HepG2 (cell line): Measurements from ENCODE around the gene COL5A1. TPM values are rescaled to one million over a fixed set of nuclear protein-coding genes. Genes with fewer than 3 reads are reported as not detected.

Experiments used
- ATAC-seq: fragments of 200-7000 bp; cut with Tn5 transposase; 3 replicates; pipeline ENCODE4 v1.9.1; 2020; ENCODE audit warnings: mild to moderate bottlenecking, moderate library complexity
- BruUV-seq: library from RNA; stranded (reverse); fragments of 400-500 nt; replicated peaks from 2 replicates; lab custom pipeline; 2021; lab: Mats Ljungman, UMichigan
- CTCF ChIA-PET: fragments of 300-600 bp; formaldehyde crosslinking; extraction: SDS; loops from one replicate; lab custom pipeline; 2021; ENCODE audit warnings: low total read pairs, inconsistent platforms, low intra/inter-chr PET ratio; lab: Yijun Ruan, JAX
- POLR2A ChIA-PET: fragments of 350-600 bp; sonication (Branson Sonifier 250); formaldehyde crosslinking; loops from one replicate; lab custom pipeline; 2020; ENCODE audit warnings: antibody characterized with exemption, inconsistent platforms; lab: Yijun Ruan, JAX
- DNase-seq: peaks from one replicate; pipeline ENCODE4 v3.0.0-alpha.2; 2015; ENCODE audit warnings: low spot score
- FAIRE-seq: peaks from 3 replicates; lab custom pipeline; 2011; peaks lifted over from hg19 to GRCh38; lab: Jason Lieb, UNC
- H2AFZ ChIP-seq: one replicate; pipeline ENCODE4 v1.6.1; 2011; ENCODE audit warnings: low read length, inconsistent platforms
- H3K27ac ChIP-seq: fragments of 300-600 bp; 3 replicates; pipeline ENCODE4 v1.8.0; 2011; ENCODE audit warnings: mixed run types, mild to moderate bottlenecking, mixed read lengths, low read length, inconsistent platforms; ENCODE audit not compliant: insufficient read depth; ENCODE audit errors: extremely low read length
- H3K27me3 ChIP-seq, 2 experiments: fragments of 200-600 bp in 1 of 2; 2 replicates in 1 of 2; 3 replicates in 1 of 2; pipeline versions ENCODE4 v1.6.0 to v1.8.0; 2011; ENCODE audit warnings: low read length in 2 of 2, mild to moderate bottlenecking in 2 of 2, moderate library complexity in 2 of 2, inconsistent platforms in 1 of 2; ENCODE audit not compliant: insufficient read depth in 2 of 2, control insufficient read depth in 1 of 2
- H3K36me3 ChIP-seq, 2 experiments: fragments of 200-600 bp in 1 of 2; replicated peaks in 1 of 2; 2 replicates in 1 of 2; 3 replicates in 1 of 2; pipeline versions ENCODE4 v1.5.1 to v1.8.0; 2011; ENCODE audit warnings: low read length in 2 of 2, inconsistent platforms in 1 of 2; ENCODE audit not compliant: insufficient read depth in 2 of 2, control insufficient read depth in 1 of 2
- H3K4me1 ChIP-seq: 2 replicates; pipeline ENCODE4 v1.5.1; 2012; ENCODE audit warnings: low read length, inconsistent platforms; ENCODE audit not compliant: insufficient read depth
- H3K4me2 ChIP-seq: 2 replicates; pipeline ENCODE4 v1.6.0; 2011; ENCODE audit warnings: low read depth, low read length, inconsistent platforms
- H3K4me3 ChIP-seq, 3 experiments: fragments of 200-600 bp in 1 of 3; sonication (generic), shearing (Covaris generic) in 1 of 3; replicated peaks in 1 of 3; 2 replicates each; pipeline ENCODE4 v1.5.1; 2011 to 2016; ENCODE audit warnings: low read length in 3 of 3, inconsistent platforms in 2 of 3, low read depth in 2 of 3, mild to moderate bottlenecking in 2 of 3, control low read depth in 1 of 3, mixed read lengths in 1 of 3; ENCODE audit not compliant: insufficient read depth in 1 of 3
- H3K79me2 ChIP-seq: one replicate; pipeline ENCODE4 v1.6.1; 2011; ENCODE audit warnings: low read length, inconsistent platforms; ENCODE audit not compliant: insufficient read depth
- H3K9ac ChIP-seq: 2 replicates; pipeline ENCODE4 v1.6.0; 2011; ENCODE audit warnings: mild to moderate bottlenecking, low read depth, low read length, inconsistent platforms; ENCODE audit not compliant: insufficient read depth
- H3K9me3 ChIP-seq: 2 replicates; pipeline ENCODE4 v1.5.1; 2012; ENCODE audit warnings: mild to moderate bottlenecking, low read length
- H4K20me1 ChIP-seq: 2 replicates; pipeline ENCODE4 v1.6.0; 2011; ENCODE audit warnings: inconsistent platforms, mild to moderate bottlenecking, low read length, moderate library complexity; ENCODE audit not compliant: insufficient read depth
- ARNT2 ChIP-seq: sonication (generic); formaldehyde crosslinking; IDR thresholded peaks from 2 replicates; pipeline ENCODE4 v1.8.0; 2022; ENCODE audit warnings: mild to moderate bottlenecking, low read depth, missing genetic modification reagents, moderate library complexity
- CENPBD1 ChIP-seq: sonication (generic); formaldehyde crosslinking; IDR thresholded peaks from 2 replicates; pipeline ENCODE4 v1.8.0; 2022; ENCODE audit warnings: missing genetic modification reagents, low read depth, mild to moderate bottlenecking, borderline replicate concordance
- CHCHD3 ChIP-seq: sonication (generic); formaldehyde crosslinking; IDR thresholded peaks from 2 replicates; pipeline ENCODE4 v1.8.0; 2022; ENCODE audit warnings: mild to moderate bottlenecking, missing genetic modification reagents, moderate library complexity
- GMEB2 ChIP-seq: IDR thresholded peaks from 2 replicates; pipeline ENCODE4 v1.6.1; 2016; ENCODE audit warnings: missing biosample characterization, missing genetic modification reagents, low read depth
- HBP1 ChIP-seq: IDR thresholded peaks from 2 replicates; pipeline ENCODE4 v1.6.1; 2016; ENCODE audit warnings: low read depth, control low read depth
- HES4 ChIP-seq: sonication (generic); formaldehyde crosslinking; IDR thresholded peaks from 2 replicates; pipeline ENCODE4 v1.9.0; 2021; ENCODE audit warnings: mild to moderate bottlenecking, missing genetic modification reagents, borderline replicate concordance
- KAT7 ChIP-seq: IDR thresholded peaks from 2 replicates; pipeline ENCODE4 v1.6.1; 2018; ENCODE audit warnings: borderline replicate concordance, missing compliant biosample characterization
- LBX2 ChIP-seq: sonication (generic); formaldehyde crosslinking; IDR thresholded peaks from 2 replicates; pipeline ENCODE4 v1.5.0; 2020; ENCODE audit warnings: missing genetic modification reagents, mild to moderate bottlenecking, borderline replicate concordance
- MBNL3 ChIP-seq: fragments of 250-450 bp; sonication (Bioruptor Pico); conservative IDR thresholded peaks from 2 replicates; pipeline ENCODE4 v1.8.0; 2022; ENCODE audit warnings: mild to moderate bottlenecking, inconsistent platforms
- PTBP1 ChIP-seq: fragments of 200-400 bp; formaldehyde crosslinking; IDR thresholded peaks from 2 replicates; pipeline ENCODE4 v1.6.1; 2018; ENCODE audit warnings: low read length, low read depth; ENCODE audit not compliant: poor library complexity, severe bottlenecking
- RFX3 ChIP-seq: IDR thresholded peaks from 2 replicates; pipeline ENCODE4 v1.6.1; 2016; ENCODE audit warnings: missing biosample characterization, missing genetic modification reagents
- ZFP1 ChIP-seq: IDR thresholded peaks from 2 replicates; pipeline ENCODE4 v1.6.1; 2016
- ZMYM4 ChIP-seq: sonication (generic); formaldehyde crosslinking; IDR thresholded peaks from 2 replicates; pipeline ENCODE4 v1.8.1; 2023; ENCODE audit warnings: mild to moderate bottlenecking, missing genetic modification reagents
- ZNF234 ChIP-seq: sonication (generic); formaldehyde crosslinking; conservative IDR thresholded peaks from 2 replicates; pipeline ENCODE4 v1.5.1; 2020; ENCODE audit warnings: mild to moderate bottlenecking, missing genetic modification reagents
- ZNF616 ChIP-seq: sonication (generic); formaldehyde crosslinking; IDR thresholded peaks from 2 replicates; pipeline ENCODE4 v1.5.0; 2020; ENCODE audit warnings: low read depth, mild to moderate bottlenecking, missing genetic modification reagents
- WGBS: methylation state at CpG from one replicate; pipeline ENCODE4 v1.1.6; 2017; ENCODE audit warnings: low lambda C conversion rate; 5-methylcytosine and 5-hydroxymethylcytosine counted together
- in situ Hi-C: cut with HindIII; loops from 2 replicates; pipeline ENCODE4 v1.10.0; 2017; ENCODE audit warnings: low pct_unique_long_range_greater_than_20kb; ENCODE audit not compliant: extremely low pct_ligation_motif_present
- intact Hi-C: fragments of 100-400 bp; cut with micrococcal nuclease; formaldehyde crosslinking; loops from one replicate; pipeline ENCODE4 v1.10.0; 2022; ENCODE audit not compliant: unreplicated experiment
- polyA plus RNA-seq, 8 experiments: library from polyadenylated mRNA; depleted of rRNA in 3 of 8; stranded (reverse) in 7 of 8; unstranded in 1 of 8; fragments of >200 nt; fragmentation: Illumina TruSeq in 4 of 8; extraction: Trizol in 4 of 8; gene quantifications; 2 replicates each; pipeline versions ENCODE4 v1.2.1 to v1.2.3, GENCODE V29; 2011 to 2016; ENCODE audit warnings: low read depth in 4 of 8, missing spikeins in 1 of 8, mixed read lengths in 1 of 8; ENCODE audit not compliant: insufficient read depth in 1 of 8
- total RNA-seq, 5 experiments: library from RNA; depleted of rRNA; stranded (reverse); fragments of >200 nt; fragmentation: Illumina TruSeq; extraction: Trizol; gene quantifications; 2 replicates each; pipeline ENCODE4 v1.2.3, GENCODE V29; 2016; ENCODE audit warnings: low read depth in 1 of 5

Gene COL5A1
- total and polyA plus RNA-seq, 2 of the 13 experiments (the other 11 are each of a cell fraction or from before 2014, with no cell fraction given), result not detected

GRCh38 chr9:134601764-134602163 is 39.8 kb upstream of the COL5A1 start:
- Histone ChIP-seq H3K9me3 (no peaks in the 10 kb centered on the region), H3K27me3 (peaks cover 3 to 61% of the 10 kb centered on the region in 2 experiments; a peak in 3 of 5 replicates), H3K4me3 (no peak overlapping the region), H3K4me2 (no peak overlapping the region), H3K27ac (no peak overlapping the region), H2AFZ (no peak overlapping the region), H3K4me1 (no peaks in the 10 kb centered on the region), H3K9ac (no peak overlapping the region), H3K79me2 (no peaks in the 10 kb centered on the region), H4K20me1 (0 out of 2 replicates have a peak, but pooled peaks cover 2% of the 10 kb centered on the region), H3K36me3 (no peaks in the 10 kb centered on the region)
- no TSS peak for BruUV-seq
- CTCF ChIA-PET, result no interaction called here
- ATAC-seq, result no peak
- in situ Hi-C loops (no loop called here), intact Hi-C loops (no loop called here)
- POLR2A ChIA-PET, result no interaction called here
- TF ChIP-seq MBNL3 (CRISPR knock-in tag) (no peak), ZFP1 (CRISPR knock-in tag) (no peak), PTBP1 (no peak), ZNF616 (CRISPR knock-in tag) (no peak), RFX3 (no peak), HES4 (CRISPR knock-in tag) (no peak), ZMYM4 (no peak), CHCHD3 (no peak)
- DNase-seq, result no peak
- no peak for FAIRE-seq
- WGBS, result 63% methylated on average over 6 of the region's 7 CpGs

- FAIRE-seq (no peak), ATAC-seq (no peak), DNase-seq (peak; percentile 42)
- H3K9me3 ChIP-seq, result no peaks in the 10 kb centered on the region
- no peak overlapping the region for H2AFZ ChIP-seq
- in situ Hi-C loops, result no loop called here
- no TSS peak for BruUV-seq
- ChIA-PET POLR2A (no interaction called here), CTCF (no interaction called here)
- WGBS, result 32% methylated on average over 21 of the region's 31 CpGs
- intact Hi-C loops, result no loop called here
- H3K9ac ChIP-seq, result no peak overlapping the region
- 0 out of 2 replicates have a peak, but pooled peaks cover 2% of the 10 kb centered on the region for H4K20me1 ChIP-seq
- no peaks in the 10 kb centered on the region for H3K79me2 ChIP-seq
- no peak overlapping the region for H3K4me2 ChIP-seq
- H3K27ac ChIP-seq, result no peak overlapping the region
- no peaks in the 10 kb centered on the region for H3K36me3 ChIP-seq
- H3K27me3 ChIP-seq, result peaks cover 3 to 57% of the 10 kb centered on the region in 2 experiments; a peak in 3 of 5 replicates
- no peaks in the 10 kb centered on the region for H3K4me1 ChIP-seq
- no peak overlapping the region for H3K4me3 ChIP-seq
- TF ChIP-seq GMEB2 (CRISPR knock-in tag) (no peak), HBP1 (CRISPR knock-in tag) (no peak), CENPBD1 (CRISPR knock-in tag) (no peak), LBX2 (CRISPR knock-in tag) (no peak), KAT7 (CRISPR knock-in tag) (no peak), ZNF234 (CRISPR knock-in tag) (no peak), ARNT2 (CRISPR knock-in tag) (no peak)
These were observed 38.8 kb upstream of the COL5A1 start for GRCh38 chr9:134602547-134603362.
